NCI-H146 treated with DMSO at 0.1 percent for 48 hours (cell line): ENCODE measurements around the gene TAGLN2.
"Not testable (repeated sequence)": the region's sequence is repeated elsewhere in the genome, so short reads cannot be mapped to it uniquely, and the experiment has no call there.

Source experiments
- DNase-seq: peaks from one replicate; lab custom pipeline; 2025; ENCODE audit not compliant: unreplicated experiment; lab: John Stamatoyannopoulos, UW

The TAGLN2 gene

DNA sequence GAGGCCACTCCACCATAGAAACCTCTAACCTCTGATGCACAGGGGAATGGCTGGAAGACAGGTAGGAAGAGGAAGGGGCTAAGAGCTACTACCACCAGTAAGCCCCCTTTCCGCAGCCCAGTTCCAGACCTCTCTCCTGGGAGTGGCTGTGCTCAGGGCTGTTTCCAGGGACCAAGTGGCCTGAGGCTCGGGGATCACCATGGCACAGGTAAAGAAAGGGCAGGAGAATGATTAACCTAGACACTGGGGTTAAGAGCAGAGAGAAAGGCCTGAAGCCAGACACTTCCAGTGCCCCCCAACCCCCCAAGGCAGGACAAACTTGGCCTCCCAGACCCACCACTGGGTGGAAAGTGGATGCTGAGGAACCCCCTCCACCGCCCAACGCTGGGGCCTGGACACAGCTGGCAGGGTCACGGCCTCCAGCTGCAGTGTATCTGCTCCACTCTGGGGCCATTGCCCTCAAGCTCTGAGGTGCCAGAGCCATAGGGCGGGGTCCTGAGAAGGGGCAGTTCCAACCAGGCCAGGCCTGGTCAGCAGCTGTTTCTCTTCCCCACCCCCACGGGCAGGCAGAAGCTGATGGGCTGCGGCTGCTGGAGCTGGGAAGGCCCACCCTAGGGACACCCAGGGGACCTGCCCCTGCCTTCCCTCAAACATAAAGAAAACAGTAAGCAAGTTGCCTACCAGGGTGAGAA, 2.6 kb downstream of the TAGLN2 start:
- no peak for DNase-seq

DNA sequence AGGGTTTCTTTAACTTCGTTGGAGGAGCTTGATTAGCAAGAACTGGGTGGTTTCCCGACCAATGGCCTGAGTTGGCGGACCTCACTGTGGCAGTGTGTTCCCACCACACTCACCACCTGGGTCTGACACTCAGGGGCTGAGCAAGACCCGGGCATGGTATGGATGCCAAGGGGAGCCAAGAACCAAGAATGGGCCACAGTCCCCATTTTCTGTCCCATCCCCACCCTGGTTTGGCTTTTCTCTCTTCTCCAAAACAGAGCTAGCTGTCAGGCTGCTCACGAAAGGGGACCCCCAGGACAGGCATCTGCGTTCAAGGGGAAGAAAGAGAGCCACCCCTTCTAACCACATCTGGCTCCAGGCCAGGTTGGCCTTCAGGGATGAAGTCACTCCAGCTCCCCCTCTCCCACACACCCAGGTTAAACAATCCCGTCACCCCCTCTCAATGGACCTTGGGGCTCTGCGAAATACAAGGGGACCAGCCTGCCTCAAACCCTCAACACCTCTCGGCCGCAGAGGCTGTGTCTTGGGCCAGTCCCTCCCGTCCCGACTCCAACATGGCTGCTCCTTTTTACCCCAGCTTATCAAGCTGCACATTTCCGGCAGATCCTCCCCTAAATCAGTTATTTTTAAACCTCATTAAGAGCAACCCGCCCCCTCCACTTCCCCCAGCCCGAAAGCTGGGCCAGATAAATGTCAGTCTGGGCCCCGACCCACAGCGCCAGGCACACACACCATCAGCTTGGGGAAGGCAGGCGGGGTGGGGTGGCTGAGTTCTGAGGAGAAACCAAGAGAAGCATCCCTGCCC, 3.4 kb downstream of the TAGLN2 start:
- DNase-seq = no peak

DNA sequence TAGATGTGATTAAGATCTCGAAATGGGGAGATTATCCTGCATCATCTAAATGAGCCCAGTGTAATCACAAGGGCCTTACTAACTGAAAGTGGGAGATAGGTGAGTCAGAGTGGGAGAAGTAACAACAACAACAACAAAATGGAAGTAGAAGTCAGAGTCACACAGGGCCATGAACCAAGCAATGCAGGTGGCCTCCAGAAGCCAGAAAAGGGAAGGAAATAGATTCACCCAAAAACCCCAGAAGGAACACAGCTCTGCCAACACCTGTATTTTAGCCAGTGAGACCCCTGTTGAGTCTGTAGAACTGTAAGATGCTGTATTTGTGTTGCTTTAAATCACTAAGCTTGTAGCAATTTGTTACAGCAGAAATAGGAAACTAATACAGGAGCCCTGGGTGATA, 4.1 kb downstream of the TAGLN2 start:
- DNase-seq = no peak

DNA sequence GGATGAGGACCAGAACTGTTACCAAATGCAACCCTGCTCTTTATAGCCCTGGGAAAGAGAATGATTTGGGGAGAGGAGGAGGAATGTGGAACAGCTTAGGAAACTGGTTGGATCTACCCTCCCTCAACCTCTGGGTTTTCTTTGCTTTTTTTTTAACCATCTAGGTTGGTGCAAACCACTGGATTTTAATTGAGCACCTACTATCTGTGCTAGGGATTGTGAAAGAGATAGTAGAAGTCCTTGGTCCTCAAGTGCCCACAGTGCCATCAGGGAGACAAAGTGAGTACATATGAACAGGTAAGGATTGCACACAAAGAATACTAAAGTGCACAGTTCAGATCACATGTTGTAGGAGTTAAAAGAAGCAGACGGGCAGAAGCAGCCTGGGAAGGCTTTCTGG, 4.7 kb downstream of the TAGLN2 start:
- DNase-seq = no peak

DNA sequence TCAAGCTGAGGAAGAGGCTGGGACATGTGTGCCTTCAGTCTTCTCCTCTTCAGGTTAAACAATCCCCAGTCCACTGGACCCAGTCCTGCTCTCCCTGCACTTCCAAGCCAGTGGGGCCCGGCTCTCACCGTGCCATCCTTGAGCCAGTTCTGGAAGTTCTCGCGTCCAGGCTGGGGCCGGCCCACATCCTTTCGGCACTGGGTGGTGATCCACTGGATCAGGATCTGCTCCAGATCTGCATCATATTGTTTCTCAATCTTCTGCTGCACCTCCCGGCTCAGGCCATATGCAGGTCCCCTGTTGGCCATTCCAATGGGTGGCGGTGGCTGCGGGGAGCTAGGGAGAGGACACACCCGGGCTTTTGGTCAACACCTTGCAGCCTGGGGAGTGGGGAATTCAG, 5.1 kb downstream of the TAGLN2 start:
- DNase-seq = no peak

DNA sequence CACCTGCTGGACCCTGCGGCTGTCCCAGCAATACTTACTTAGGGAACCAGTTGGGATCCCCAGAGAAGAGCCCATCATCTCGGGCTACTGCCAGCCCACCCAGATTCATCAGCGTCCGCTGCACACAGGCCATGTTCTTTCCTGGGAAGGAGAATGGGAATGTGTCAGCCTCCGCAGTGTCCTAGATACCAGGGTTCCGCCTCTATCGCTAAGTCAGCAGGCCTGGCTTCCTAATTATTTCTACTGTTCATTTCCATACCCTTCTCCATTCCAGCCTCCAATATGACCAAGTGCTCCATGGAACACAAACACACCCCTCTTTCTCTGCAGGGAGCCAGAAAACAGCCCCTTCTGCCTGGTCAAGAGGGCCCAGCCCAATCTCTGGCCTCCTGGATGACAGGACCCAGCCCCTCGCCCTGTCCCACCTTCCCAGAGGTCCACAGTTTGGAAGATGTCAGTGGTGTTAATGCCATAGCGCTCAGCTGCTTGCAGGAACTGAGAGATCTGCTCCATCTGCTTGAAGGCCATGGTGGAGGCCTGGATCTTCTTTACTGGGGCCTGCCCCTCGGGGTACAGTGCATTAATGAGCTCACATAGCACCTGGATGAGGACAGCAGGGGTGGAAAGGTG, 6.0 kb downstream of the TAGLN2 start:
- no peak for DNase-seq

DNA sequence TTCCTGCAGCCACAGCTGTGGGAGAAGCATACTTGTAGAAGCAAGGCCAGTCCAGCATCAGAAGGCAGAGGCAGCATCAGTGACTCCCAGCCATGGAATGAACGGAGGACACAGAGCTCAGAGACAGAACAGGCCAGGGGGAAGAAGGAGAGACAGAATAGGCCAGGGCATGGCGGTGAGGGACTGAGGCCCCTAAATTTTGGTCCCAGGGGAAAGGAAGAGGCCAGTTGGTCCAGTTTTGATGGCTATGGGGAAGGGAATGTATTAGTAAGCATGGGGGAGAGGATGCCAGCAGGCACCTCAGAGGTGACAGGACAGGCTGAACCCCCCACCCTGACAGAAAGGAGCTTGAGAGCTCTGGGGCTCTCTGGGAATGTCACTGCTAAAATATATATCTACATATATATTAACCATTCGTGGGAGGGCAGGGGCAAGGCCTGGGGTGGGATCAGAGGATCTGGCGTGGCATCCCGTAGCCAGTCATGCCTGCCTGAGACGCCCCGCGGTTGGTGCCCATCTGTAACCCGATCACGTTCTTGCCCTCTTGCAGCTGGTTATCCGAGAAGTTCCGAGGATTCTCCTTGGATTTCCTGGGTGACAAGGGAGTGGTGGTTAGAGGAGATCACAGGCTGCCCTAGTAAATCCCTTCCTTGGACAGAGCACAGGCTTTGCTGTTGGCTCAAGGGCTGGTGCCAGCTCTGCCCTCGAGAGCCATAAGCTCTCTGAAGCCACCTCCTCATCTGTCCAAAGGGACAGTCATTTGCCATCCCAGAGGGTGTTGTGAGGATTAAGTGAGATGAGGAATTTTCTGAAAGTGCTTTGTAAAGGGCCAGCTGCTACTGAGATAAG, 6.7 kb downstream of the TAGLN2 start:
- no peak for DNase-seq

DNA sequence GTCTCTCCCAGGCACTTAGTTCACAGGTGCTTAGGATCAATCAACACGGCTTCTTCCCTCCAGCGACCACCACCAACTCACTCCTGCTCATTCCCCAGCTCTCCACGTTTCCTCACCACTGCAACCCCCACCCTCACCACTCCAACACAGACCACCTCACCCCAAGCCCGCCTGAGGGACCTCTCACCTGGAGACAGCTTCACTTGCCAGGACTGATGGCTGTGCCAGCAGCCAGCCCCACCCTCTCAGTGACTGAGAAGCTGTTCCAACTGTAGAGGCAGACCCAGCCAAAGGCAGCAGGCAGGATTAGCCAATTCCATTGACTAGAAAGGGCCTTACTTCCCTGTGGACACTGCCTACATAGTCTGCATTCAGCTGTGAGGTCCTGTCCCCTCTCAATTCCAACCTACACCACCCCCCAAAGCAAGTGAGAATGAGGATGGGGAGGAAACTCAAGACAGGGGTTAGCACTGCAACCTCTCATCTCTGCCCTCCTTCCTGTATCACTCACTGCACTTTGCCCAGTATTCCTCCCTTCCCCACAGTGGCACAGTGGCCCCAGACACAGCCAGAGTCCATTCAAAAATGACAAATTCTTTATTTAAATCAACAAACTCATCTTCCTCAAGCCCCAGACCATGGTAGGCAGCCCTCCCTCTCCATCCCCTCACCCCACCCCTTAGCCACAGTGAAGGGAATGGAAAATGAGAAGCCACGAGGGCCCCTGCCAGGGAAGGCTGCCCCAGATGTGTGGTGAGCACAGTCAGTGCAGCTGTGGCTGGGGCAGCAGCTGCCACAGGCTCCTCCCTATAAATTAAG, 7.6 kb downstream of the TAGLN2 start:
- no peak for DNase-seq

DNA sequence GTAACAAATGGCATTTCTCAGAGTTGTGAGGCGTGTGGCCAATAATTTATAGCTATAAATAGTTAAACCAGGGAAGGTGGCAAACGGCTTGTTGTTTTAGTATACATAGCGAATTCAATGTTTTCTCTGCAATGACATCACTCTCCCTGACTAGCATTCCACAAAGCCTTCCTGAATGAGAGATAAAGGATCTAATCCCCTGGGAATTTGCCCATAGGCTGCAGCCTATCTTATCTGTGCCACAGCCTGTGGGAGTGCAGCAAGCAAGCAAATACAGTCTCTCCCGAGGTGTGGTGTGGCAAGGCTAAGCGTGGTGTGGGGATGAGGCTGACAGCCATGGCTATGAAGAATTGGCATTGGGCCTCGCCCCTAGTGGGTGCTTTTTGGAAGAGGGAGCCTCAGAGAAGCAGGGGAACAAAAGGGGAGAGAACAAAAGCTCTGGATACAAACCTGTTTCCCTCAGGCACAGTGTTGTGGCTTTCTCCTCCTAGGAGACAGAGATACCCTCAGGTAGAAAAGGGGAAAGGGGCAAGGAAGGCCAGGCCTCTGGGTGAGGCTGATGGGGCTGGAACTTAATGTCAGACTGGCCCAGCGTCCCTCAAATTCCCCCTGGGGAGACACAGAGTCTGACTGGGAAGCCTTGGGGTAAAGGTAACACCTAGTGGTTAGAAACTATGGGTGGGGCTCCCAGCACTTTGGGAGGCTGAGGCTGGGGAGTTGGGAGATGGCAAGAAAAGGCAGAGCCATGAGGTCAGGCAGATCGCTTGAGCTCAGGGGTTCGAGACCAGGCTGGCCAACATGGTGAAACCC, 8.9 kb downstream of the TAGLN2 start:
- no peak for DNase-seq

DNA sequence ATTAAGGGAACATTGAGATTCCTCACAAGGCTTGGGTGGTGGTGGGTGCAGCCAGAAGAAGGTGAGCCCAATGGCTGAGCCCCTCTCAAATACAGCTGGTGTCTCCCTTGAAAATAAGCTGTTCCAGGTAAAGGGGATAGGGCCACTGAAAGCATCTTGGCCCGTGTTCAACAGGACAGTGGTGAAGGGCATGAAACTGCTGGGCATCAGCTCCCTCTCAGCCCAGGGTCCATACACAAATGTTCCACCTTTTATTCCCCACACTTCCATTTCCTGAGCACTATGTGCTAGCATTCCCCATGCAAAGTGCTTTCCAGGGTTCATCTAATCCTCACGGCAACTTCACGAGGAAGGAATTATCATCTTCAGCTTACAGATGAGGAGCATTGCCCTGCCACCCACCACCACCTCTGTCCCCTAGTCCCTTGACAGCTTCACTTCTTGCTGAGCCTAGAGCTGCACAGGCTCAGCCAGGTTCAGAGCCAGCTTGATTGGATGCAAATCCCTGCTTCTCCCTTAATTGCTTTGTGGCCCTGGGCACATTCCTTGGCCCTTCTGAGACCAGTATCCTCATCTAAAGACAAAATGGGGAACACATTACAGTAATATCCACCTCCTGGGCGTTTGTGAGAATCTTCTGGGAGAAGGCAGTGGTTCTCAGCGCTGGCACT, 9.6 kb downstream of the TAGLN2 start:
- no peak for DNase-seq

DNA sequence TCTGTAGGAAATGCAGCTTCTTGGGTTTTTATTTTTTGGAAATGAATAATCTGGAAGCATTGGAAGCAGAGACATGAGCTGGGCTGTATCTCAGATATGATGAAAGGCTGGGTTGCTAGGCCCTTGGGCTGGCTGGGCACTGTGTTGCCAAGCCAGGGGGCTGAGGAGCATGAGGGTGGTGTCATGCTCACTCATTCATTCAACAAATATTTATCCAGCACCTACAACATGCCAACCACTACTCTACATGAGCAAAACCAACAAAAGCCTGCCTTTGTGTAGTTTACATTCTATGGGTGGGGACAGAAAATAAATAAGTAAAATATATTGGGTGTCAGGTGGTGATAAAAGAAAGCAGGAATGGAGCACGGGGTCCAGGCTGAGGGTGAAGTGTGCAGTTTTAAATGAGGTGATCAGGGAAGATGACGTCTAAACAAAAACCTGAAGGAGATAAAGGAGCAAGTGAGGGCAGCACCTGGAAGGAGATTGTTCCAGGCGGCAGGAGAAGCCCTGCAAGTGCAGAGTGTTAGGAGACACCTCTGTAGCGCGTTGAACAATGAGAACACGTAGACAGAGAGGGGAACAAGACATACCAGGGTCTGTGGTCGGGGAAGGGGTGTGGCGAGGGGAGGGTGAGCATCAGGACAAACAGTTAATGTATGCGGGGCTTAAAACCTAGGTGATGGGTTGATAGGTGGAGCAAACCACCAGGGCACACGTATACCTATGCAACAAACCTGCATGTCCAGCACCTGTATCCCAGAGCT, 10.9 kb downstream of the TAGLN2 start:
- no peak for DNase-seq

DNA sequence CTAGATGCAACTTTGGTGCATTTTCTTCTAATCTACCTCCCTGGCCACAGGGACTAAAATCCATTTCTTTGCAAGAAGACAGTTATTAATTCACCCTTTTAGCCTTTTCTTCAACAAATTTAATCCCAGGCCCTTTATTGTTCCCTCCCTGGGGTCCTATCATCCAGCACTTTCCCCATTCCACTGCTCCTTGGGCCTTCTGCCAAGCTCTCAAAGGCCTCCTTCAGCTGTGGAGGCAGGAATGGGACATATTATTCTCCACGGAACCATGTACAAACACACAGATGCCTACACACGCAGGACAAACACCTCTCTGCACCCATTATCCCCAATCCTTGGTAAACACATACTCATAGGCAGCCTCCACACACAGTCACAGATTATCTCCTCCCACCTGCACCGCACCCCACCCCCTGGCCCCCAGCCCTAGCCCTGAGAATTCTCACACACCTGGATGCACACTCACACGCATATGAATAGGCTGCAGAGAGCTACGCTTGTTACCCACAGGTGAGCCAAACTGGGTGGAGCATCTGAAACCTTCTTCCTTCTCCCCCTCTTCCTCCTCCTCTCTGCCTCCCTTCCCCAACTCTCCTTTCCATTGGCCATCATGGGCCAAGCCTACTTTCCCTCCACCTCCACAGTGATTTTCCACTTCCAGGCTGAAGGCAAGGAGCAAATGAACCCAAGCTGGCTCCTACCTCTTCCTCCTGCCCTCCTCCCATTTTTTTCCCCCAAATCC, 11.7 kb downstream of the TAGLN2 start:
- DNase-seq = no peak

DNA sequence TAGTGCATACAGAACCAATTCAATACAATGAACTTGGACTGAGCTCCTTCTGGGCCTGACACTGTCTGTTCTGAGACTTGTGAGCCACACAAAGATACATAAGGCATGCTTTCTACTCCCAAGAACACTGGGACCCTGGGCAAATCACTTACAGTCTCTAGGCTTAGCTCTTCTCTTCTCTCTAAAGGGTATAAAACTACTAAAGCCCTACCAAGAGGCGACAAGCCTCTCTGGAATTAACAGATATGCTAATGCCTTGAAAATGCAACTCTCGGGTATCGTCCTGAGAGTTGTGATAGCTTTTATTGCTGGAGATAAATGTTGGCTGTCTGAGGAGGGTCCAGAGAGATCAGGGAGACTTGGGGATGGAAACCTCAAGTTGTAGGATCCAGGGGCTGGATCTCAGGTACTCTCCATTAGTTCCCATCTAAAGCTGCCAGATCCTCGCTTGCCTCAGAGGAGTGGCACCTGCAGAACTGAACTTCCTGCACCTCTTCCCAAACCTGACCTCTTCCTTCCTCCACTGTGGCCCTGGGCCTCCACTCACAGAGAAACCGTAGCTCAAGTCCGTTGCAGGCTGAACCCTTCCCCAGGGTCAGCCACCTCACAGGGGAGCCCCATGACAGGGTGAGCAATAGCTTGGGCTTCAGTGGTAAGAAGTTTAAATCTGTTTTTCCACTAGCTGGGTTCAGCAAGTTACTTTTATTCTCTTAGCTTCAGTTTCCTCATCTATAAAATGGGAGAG, 13.8 kb downstream of the TAGLN2 start:
- no peak for DNase-seq

DNA sequence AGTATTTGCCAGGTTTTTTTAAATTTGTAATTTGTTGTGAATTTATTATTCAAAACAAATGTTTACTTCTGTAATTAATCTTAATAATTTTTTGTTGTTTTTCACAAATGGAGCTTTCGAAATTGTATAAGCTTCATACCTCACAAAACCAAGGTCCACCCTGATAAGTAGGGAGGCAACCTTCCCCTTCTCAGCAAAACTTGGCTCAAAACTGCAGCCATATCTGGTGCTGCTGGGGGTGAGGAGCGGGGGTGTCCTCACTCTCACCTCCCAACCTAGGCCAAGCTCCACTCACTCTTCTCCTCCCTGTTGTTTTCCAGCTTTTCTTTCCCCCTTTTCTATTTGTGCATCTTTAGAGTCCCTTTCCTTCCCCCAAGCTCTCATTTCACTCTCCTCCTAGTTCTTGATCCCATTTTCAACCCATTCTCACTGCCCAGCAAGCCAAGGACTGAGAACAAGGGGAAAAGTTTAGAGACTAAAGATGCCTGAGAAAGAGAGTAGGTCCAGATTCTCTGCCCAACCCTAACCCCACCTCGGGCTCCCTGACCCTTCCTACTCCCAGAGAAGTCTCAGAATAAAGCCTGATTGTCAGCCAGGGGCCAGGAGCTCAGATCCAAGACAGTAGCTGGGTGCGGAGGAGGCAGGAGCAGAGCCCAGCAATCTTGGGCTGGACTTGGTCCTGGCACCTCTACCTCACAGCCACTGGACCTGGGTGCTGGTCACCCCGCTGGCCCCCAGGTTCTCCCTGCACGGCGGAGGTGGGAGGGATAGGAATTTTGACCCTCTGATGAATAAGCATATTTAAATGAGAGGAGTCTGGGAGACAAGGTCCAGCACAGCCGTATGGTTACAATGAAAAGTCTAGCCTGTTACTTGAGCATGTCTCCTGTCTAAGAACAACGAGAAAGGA, 17.0 kb downstream of the TAGLN2 start:
- no peak for DNase-seq

DNA sequence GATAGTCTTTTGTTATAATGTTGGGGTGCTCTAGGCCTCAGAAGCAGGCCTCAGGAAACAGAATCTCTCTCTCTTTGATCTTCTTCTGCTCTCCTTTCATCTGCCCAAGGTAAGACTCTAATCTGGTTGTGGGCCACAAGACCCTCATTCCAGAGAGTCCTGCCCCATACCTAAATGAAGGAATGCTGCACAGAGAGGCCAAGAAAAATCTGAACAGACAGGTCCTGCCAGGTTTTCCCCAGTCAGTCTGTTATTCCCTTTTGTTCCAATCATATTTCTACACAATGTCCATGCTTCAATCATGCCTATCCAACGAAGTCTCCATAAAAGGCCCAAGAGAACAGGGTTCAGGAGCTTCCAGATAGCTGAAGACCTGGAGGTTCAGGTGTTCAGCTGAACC, 18.3 kb downstream of the TAGLN2 start:
- no peak for DNase-seq

DNA sequence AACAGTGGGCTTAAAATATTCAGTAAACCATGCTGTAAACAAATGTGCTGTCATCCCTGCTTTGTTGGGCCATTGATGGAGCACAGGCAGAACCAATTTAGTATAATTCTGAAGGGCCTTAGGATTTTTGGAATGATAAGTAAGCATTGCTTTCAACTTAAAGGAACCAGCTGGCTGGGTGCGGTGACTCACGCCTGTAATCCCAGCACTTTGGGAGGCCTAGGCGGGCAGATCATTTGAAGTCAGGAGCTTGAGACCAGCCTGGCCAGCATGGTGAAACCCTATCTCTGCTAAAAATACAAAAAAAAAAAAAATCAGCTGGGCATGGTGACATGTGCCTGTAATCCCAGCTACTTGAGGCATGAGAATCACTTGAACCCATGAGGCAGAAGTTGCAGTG, 21.3 kb downstream of the TAGLN2 start:
- not testable (repeated sequence) for DNase-seq
